ENCODE measurements around the gene DOCK8.

- TF ChIP-seq CTCF (IDR thresholded peaks at IDR 0.05) (no peak), POLR2A (IDR thresholded peaks at IDR 0.05) (no peak)
Observed at GRCh38 chr9:338602-339001, 123.9 kb downstream of the DOCK8 start.

All from uterus (tissue), 2 donors.